A549 treated with ZK216348 at 1 μM for 4 hours (cell line): ENCODE data around the gene ATP10D. TPM values are rescaled to one million over a fixed set of nuclear protein-coding genes. Genes with fewer than 3 reads are reported as not detected.

Source experiments
- total RNA-seq: library from RNA; stranded (reverse); fragments of 200-300 nt; extraction: Qiagen RNA extraction; gene quantifications from 5 replicates; pipeline ENCODE4 v1.2.3, GENCODE V29; 2022; ENCODE audit warnings: low read depth

ATP10D gene
- total RNA-seq = 2.5 to 4.8 TPM (median 2.9 TPM) in 5 replicates

GRCh38 chr4:47485047-47485692, at the start of gene ATP10D:
TSS of gene ATP10D (plus strand) at chr4:47485275. CDS start at chr4:47512541, 27,266 bp downstream.

GRCh38 chr4:47463235-47463956, 21.7 kb upstream of the ATP10D start, which contains the start of gene COMMD8:
TSS of gene COMMD8 (minus strand) at chr4:47463702. CDS start at chr4:47463651, 51 bp downstream.

Other genes starting within 250 kb of the ATP10D start
- 10.3 to 15.7 TPM (median 11.3 TPM) in 5 replicates for gene COMMD8, start 21.6 kb upstream of the ATP10D start, total RNA-seq